Large intestine (tissue), 3 donors: ENCODE results near the gene DLGAP3. TPM values are rescaled to one million over a fixed set of nuclear protein-coding genes. Genes with fewer than 3 reads are reported as not detected.

Experiments
- DNase-seq, 2 donors: peaks; one replicate each; pipeline versions ENCODE4 v3.0.0 to v3.0.0-alpha.2; 2013
- H3K27ac ChIP-seq: one replicate; pipeline ENCODE4 v1.5.1; 2013; ENCODE audit warnings: low read length
- H3K27me3 ChIP-seq: 2 replicates; pipeline ENCODE4 v1.6.1; 2013; ENCODE audit warnings: low read length; ENCODE audit not compliant: control insufficient read depth, insufficient read depth
- H3K36me3 ChIP-seq: 2 replicates; pipeline ENCODE4 v1.6.1; 2013; ENCODE audit warnings: low read length; ENCODE audit not compliant: control insufficient read depth, insufficient read depth
- H3K4me1 ChIP-seq: one replicate; pipeline ENCODE4 v1.6.1; 2013; ENCODE audit warnings: low read length; ENCODE audit not compliant: control insufficient read depth, insufficient read depth
- H3K4me3 ChIP-seq: one replicate; pipeline ENCODE4 v1.5.1; 2013; ENCODE audit warnings: low read length
- H3K9me3 ChIP-seq: one replicate; pipeline ENCODE4 v1.6.1; 2013; ENCODE audit warnings: mild to moderate bottlenecking, low read depth, low read length, moderate library complexity; ENCODE audit not compliant: control insufficient read depth
- WGBS: methylation state at CpG from one replicate; pipeline ENCODE4 v1.1.5; 2013; ENCODE audit warnings: low lambda C conversion rate; ENCODE audit not compliant: insufficient coverage; 5-methylcytosine and 5-hydroxymethylcytosine counted together
- polyA plus RNA-seq: library from polyadenylated mRNA; unstranded; fragments of 120-200 nt; gene quantifications from one replicate; pipeline ENCODE4 v1.2.1, GENCODE V29; 2013

The DLGAP3 gene
- polyA plus RNA-seq, 1 donor: 0.42 TPM

DNA sequence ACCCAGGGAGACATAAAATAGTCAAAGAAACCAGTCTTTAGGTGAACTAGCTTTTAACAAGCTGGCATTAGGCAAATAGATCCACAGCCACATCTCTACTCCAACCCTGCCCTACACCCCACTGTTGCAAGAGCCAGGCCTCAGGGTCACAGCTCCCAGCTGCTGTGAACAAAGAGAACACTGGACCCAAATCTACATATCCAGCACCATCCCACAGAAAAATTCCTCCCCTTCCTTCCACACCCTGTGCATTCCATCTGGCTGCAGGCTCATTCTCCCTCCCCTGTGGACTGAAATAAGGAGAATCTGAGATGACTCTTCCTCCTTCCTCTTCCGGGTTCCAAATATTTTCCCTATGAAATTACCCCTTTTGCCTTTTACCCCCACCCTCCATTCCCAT lies 23.2 kb downstream of the DLGAP3 start:
- Histone ChIP-seq H3K4me1 (no peaks in the 10 kb centered on the region), H3K27me3 (peaks cover 4% of the 10 kb centered on the region), H3K4me3 (no peak overlapping the region), H3K9me3 (no peaks in the 10 kb centered on the region), H3K27ac (no peak overlapping the region), H3K36me3 (no peaks in the 10 kb centered on the region)
- WGBS: no CpG with 5 or more reads among the region's 1 CpG
- no peak for DNase-seq

DNA sequence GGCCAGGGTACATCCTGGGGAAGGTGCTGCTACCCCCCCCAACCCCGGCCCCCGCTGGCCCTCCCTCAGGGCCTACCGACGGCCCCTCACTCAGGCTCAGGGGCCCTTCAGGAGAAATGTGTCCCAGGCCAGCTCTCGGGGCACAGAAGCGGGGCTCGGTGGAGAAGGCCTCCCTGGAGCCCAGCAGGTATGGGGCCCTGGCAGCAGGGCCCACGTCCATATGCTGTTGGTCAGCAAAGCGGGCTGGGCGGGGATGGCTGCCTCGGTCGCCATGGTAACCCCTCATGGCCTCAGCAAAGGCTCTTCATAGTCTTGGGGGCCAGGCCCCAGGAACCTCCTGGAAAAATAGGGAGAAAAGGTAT lies 24.4 kb downstream of the DLGAP3 start:
- Histone ChIP-seq H3K4me1 (no peaks in the 10 kb centered on the region), H3K36me3 (no peaks in the 10 kb centered on the region), H3K27ac (no peak overlapping the region), H3K27me3 (peaks cover 4% of the 10 kb centered on the region), H3K4me3 (no peak overlapping the region), H3K9me3 (no peaks in the 10 kb centered on the region)
- DNase-seq: no peak
- no CpG with 5 or more reads among the region's 12 CpGs for WGBS

DNA sequence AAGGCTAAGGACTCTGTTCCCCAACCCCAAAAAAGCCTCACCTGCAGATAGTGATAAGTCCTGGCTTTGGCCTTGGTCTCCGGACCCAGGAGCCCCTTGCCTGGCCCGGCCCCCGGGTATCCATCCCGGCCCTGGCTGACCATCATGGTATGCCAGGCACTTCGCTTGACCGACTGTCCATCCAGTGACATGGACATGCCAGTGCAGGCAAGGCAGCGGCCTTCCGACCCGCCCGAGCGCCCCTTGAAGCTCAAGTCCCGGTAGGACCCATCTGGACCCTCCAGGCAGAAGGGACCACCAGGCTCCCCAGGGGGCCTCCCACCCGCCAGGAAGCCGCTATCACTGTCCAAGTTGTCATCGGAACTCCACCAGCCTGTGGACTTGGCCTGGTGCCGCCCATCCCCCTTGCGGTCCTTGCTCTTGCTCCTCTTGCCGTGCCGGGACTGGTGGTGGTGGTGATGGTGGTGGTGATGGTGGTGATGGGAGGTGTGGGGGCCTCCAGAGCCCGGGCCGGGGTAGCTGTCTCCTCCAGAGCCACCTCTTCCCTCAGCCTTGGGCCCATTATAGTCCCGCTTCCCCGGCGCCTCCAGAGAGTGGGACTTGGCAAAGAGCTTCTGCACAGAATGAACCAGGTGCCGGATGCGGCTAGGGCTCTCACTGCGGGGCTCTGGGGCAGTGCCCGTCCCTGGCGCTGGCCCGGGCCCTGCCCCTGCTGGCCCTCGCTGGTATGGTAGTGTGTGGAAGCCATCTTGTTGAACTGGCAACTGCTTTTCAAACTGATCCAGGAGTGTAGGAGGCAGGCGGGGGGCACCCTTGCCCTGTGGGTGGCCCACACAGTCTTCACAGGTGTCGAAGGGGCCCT lies 25.0 kb downstream of the DLGAP3 start:
- no peaks in the 10 kb centered on the region for H3K9me3 ChIP-seq
- WGBS: no CpG with 5 or more reads among the region's 33 CpGs
- H3K4me1 ChIP-seq: no peaks in the 10 kb centered on the region
- DNase-seq: no peak
- peaks cover 4% of the 10 kb centered on the region for H3K27me3 ChIP-seq
- H3K27ac ChIP-seq: no peak overlapping the region
- no peak overlapping the region for H3K4me3 ChIP-seq
- no peaks in the 10 kb centered on the region for H3K36me3 ChIP-seq

DNA sequence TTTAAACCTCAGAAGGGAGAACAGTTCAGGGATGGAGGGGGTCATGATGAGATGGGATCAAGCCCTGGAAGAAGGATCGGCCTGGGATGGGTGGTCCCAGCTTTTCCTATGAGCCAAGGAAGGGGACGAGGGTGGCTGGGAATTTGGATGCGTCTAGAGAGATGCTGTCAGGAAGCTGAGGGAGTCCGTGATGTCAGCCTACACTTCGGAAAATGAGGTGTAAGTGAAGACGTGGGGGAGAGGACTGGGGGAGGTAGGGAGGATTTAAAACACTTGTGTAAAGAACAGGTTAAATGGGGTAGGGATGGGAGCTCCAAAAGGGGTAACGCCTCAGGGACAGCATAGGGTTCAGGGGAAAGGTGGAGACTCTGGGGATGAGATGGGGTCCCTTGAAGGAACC lies 27.5 kb downstream of the DLGAP3 start:
- DNase-seq: no peak
- H3K36me3 ChIP-seq: no peaks in the 10 kb centered on the region
- 81% methylated on average over 3 of the region's 7 CpGs for WGBS

DNA sequence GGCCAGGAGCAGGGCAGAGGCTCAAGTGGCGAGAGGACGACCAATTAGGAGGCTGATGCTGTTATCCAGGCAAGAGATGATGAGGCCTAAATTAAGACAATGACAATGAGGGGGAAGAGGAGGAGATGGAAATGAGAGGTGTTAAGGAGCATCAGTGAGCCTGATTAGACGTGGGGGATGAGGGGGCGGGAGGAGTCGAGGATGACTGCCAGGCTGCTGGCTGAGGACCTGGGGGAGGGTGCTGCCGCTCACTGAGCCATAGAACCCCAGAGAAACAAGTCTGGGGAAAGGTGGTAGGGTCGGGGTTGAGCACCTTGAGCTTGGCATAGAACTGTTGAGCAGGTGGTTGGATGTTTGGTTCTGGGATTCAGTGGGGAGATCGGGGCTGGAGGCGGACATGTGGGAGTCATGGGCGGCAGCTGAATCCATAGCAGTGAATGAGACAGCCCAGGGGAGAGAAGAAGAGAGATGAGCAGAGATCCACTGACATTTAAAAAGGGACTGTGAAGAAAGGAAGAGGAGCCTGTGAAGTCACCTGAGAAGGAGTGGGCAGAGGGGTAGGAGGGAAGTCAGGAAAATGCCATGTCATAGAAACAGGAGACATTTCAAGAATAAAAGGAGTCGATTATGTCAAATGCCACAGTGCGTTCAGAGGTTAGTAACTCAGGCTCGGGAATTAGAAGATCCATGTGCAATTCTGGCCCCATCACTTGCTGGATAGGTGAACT lies 28.5 kb downstream of the DLGAP3 start:
- DNase-seq: no peak
- no peaks in the 10 kb centered on the region for H3K4me1 ChIP-seq
- peaks cover 4% of the 10 kb centered on the region for H3K27me3 ChIP-seq
- 90% methylated on average over 2 of the region's 13 CpGs for WGBS
- no peak overlapping the region for H3K27ac ChIP-seq
- H3K9me3 ChIP-seq: no peaks in the 10 kb centered on the region
- no peak overlapping the region for H3K4me3 ChIP-seq
- no peaks in the 10 kb centered on the region for H3K36me3 ChIP-seq

More for the DNA sequence above, 27.5 kb downstream of the DLGAP3 start:
- H3K4me3 ChIP-seq: no peak overlapping the region
- peaks cover 4% of the 10 kb centered on the region for H3K27me3 ChIP-seq
- no peaks in the 10 kb centered on the region for H3K4me1 ChIP-seq
- H3K9me3 ChIP-seq: no peaks in the 10 kb centered on the region
- H3K27ac ChIP-seq: no peak overlapping the region

DNA sequence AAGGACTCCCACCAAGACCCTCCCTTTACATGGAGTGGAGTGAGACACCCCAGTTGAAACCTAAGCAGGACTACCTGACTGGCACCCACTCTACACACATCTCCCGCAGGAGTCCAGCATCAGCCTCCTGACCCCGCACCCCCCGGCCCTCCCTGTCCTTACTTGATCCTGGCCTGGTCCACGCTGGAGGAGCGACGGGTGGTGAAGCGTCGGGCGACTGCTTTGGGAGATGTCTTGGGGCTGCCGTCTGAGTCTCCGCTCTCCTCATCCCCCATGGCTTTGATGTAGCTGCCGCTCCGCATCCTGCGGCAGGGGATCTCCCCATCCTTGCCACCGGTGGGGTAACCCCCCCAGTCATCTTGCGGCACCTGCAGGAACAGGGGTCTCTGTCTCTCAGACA lies 29.5 kb downstream of the DLGAP3 start:
- no peaks in the 10 kb centered on the region for H3K4me1 ChIP-seq
- no peaks in the 10 kb centered on the region for H3K9me3 ChIP-seq
- no peaks in the 10 kb centered on the region for H3K36me3 ChIP-seq
- H3K27me3 ChIP-seq: peaks cover 4% of the 10 kb centered on the region
- DNase-seq: no peak
- WGBS: no CpG with 5 or more reads among the region's 16 CpGs
- no peak overlapping the region for H3K4me3 ChIP-seq
- no peak overlapping the region for H3K27ac ChIP-seq

DNA sequence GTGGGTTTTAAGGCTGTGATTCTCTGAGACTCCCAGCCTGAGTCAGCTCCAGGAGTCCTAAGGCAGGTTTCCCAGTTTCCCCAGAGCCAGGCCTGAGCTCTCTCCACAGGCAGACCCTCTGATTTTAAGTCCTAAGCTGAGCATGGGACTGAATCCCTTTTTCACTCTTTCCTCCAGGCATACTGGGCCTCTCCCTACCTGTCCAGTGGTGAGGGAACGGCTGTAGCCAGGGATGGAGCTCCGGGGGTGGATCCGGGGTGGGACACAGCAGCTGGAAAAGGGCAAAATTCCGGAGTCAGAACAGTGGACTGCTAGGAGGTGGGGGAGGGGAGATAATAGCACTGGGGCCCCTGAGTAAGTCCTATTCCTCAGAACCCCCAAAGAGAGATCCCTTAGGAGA lies 30.0 kb downstream of the DLGAP3 start:
- H3K27me3 ChIP-seq: peaks cover 4% of the 10 kb centered on the region
- H3K27ac ChIP-seq: no peak overlapping the region
- WGBS: no CpG with 5 or more reads among the region's 4 CpGs
- no peaks in the 10 kb centered on the region for H3K9me3 ChIP-seq
- H3K36me3 ChIP-seq: no peaks in the 10 kb centered on the region
- no peaks in the 10 kb centered on the region for H3K4me1 ChIP-seq
- no peak for DNase-seq
- H3K4me3 ChIP-seq: no peak overlapping the region

DNA sequence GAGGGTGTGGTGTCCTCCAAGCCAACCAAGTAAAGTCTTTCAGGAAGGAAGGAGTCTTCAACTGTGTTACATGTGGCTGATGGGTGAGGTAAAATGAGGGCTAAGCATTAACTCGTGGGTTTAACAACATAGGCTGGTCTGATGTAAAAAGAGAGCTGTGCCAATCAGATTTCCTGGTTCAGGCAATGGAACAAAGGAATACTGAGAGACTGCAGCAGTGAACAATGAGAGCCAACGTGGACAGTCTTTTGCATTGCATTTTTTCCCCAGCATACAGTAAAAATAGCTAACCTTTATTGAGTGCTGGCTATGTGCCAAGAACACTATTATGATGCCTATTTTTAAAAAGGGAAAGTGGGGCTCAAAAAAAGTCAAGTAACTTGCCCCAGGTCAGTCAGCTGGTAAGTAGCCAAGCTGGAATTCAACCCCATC lies 31.1 kb downstream of the DLGAP3 start:
- Histone ChIP-seq H3K4me3 (no peak overlapping the region), H3K36me3 (no peaks in the 10 kb centered on the region), H3K9me3 (no peaks in the 10 kb centered on the region), H3K27ac (no peak overlapping the region), H3K4me1 (no peaks in the 10 kb centered on the region), H3K27me3 (peaks cover 4% of the 10 kb centered on the region)
- WGBS: no CpG with 5 or more reads among the region's 2 CpGs
- no peak for DNase-seq

DNA sequence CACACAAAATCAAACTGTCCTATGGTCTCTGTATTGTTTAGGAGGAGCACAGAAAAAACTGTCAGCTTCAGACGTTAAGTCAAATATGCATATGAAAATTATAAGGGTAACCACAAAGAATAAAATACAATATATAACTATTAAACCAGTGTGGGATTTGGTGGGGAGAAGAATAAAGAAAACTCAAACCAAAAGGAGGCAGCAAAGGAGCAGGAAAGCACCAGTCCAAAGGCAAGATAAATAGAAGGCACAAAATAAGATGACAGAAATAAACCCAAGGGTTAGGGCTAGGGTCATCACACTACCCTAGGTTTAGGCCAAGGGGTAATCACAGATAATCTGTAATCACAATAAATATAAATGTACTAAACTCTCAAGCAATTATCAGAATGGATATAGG lies 32.8 kb downstream of the DLGAP3 start:
- Histone ChIP-seq H3K27me3 (no peaks in the 10 kb centered on the region), H3K4me1 (no peaks in the 10 kb centered on the region), H3K36me3 (no peaks in the 10 kb centered on the region), H3K4me3 (no peak overlapping the region), H3K27ac (no peak overlapping the region), H3K9me3 (peaks cover 3% of the 10 kb centered on the region)
- no peak for DNase-seq
- WGBS: no CpG with 5 or more reads among the region's 1 CpG

DNA sequence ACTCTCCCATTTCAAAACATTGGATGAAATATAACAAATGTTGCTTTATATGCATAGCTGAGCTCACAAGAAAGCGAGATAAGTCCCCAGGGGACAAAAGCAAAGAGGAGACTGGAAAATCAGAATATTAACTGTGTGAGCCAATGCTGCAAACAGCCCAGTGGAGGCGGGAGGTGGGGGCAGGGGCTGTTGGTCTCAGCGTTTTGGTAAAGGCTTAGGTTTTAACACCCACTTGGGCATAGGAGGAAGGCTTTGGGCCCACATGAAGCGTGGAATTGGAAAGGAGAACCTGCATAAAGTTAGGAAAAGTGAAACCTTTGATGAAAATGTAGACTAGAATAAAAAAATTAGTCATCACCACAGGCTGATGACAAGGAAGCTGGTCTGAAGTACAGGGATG lies 39.7 kb downstream of the DLGAP3 start:
- H3K27me3 ChIP-seq: peaks cover 44% of the 10 kb centered on the region

More for the DNA sequence above, 39.7 kb downstream of the DLGAP3 start:
- 75% methylated on average over 1 of the region's 4 CpGs for WGBS
- no peak overlapping the region for H3K4me3 ChIP-seq
- no peaks in the 10 kb centered on the region for H3K4me1 ChIP-seq
- peaks cover 8% of the 10 kb centered on the region for H3K9me3 ChIP-seq
- no peak overlapping the region for H3K27ac ChIP-seq
- H3K36me3 ChIP-seq: no peaks in the 10 kb centered on the region
- no peak for DNase-seq
